ENCODE data around the gene ALK.
A peak's percentile ranks its signal among the peaks of the same experiment; 100 is the strongest.

The ALK gene

DNA sequence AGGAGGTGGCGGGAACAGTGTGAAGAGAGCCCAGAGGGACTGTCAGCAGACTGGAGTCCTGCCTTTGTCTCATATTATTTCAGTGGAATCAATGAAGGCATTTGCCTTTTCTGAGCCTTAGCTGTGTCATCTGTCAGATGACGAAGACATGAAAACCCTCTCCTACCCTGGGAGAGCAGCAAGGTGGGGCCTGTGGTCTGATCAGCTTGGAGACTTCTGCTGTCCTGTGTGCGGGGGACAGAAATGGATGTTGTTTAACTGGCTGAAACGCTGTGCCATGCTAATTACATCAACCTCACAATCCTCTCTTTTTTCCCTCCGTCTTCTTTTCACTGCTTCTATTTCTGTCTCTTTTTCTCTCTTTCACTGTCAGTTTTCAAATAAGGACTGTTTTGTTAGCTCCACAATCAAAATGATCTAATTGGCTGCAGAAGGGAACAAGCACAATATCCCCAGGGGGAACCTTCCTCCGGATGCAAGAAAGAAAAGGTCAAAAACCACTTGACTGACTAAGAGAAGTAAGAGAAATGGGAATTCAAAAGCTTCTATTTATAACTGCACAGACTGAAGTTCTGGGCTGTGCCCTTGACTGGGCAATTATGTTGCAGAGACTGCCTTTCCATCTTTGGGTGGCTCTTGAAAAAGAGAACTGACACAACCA, 466.1 kb downstream of the ALK start:
- H3K4me3 ChIP-seq (ENCODE audit: control insufficient read depth, low read depth, low read length) = no peak overlapping the region
- DNase-seq (ENCODE audit: low read depth) = peak; percentile 32
- TF ChIP-seq, protein P1, sequence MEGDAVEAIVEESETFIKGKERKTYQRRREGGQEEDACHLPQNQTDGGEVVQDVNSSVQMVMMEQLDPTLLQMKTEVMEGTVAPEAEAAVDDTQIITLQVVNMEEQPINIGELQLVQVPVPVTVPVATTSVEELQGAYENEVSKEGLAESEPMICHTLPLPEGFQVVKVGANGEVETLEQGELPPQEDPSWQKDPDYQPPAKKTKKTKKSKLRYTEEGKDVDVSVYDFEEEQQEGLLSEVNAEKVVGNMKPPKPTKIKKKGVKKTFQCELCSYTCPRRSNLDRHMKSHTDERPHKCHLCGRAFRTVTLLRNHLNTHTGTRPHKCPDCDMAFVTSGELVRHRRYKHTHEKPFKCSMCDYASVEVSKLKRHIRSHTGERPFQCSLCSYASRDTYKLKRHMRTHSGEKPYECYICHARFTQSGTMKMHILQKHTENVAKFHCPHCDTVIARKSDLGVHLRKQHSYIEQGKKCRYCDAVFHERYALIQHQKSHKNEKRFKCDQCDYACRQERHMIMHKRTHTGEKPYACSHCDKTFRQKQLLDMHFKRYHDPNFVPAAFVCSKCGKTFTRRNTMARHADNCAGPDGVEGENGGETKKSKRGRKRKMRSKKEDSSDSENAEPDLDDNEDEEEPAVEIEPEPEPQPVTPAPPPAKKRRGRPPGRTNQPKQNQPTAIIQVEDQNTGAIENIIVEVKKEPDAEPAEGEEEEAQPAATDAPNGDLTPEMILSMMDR (conservative IDR thresholded peaks at IDR 0.05; ENCODE audit: control insufficient read depth, insufficient read depth, low read depth, low read length) = no peak

DNA sequence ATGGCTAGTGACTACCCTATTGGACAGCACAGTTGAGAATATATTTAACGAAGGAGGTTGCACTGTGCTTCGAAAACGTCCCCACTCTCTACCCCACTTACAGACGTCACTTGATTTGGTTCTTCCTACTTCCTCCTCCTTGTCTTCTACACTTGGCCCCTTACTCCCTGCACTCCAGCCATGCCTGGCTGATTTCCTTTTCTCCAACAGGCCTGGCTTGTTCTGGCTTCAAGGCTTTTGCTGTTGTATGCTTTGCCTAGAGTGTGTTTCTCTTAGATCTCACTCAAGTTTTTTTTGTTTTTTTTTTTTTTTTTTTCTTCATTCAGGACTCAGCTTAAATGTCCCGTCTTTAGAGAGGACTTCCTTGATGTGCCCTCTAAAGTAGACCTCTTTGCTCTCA, 469.4 kb downstream of the ALK start:
- DNase-seq (ENCODE audit: low read depth) = no peak
- TF ChIP-seq, protein P1 (conservative IDR thresholded peaks at IDR 0.05; ENCODE audit: control insufficient read depth, insufficient read depth, low read depth, low read length) = no peak
- no peak overlapping the region for H3K4me3 ChIP-seq (ENCODE audit: control insufficient read depth, low read depth, low read length)

DNA sequence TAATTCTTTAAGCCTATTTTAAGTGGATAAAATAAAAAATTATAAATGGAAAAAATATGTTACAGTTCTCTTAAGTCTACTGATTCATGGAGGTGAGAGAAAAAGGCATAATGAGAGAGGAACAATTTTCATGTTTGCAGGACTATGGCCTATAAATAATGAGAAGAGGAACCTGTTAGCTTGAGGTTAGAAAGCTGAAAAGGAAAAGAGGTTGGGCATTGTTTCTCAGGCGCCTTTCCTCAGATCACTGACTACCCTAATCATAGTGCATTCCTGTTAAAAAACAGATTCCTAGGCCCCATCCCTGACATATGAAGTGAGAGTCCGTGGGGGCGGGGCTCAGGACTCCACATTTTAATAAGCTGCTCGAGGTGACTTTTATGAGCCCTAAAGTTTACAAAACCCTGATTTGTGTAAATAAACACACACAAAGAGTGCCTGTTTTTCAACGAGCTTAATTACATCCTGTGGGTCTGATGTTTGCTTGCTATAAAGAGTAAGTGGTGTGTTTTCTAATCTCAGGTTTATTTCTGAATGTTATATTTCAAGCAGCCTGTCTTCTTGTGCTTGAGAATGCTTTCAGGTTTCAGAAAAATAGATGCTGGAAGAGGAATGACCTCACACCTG, 470.7 kb downstream of the ALK start:
- DNase-seq (ENCODE audit: low read depth) = no peak
- H3K4me3 ChIP-seq (ENCODE audit: control insufficient read depth, low read depth, low read length) = no peak overlapping the region
- TF ChIP-seq, protein P1 (conservative IDR thresholded peaks at IDR 0.05; ENCODE audit: control insufficient read depth, insufficient read depth, low read depth, low read length) = no peak

DNA sequence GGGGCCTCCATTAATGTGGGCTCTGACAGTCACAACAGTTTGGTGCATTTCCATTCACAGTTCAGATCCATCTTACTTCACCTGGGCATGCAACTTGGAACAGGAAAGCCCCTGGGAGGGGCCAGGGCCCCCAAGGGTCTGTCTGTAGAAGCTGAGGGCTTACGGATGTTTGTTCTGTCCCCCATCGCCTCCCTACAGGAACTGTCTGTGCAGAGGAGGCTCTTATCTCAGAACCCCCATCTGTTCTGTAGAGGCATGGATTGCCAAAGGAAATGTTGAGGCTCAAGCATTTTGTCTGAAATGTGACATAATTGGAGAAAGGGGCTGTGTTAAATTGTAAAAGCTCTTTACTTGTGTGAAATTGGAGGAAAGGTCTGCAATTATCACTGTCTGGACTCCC, 471.9 kb downstream of the ALK start:
- TF ChIP-seq, protein P1 (conservative IDR thresholded peaks at IDR 0.05; ENCODE audit: control insufficient read depth, insufficient read depth, low read depth, low read length) = no peak
- DNase-seq (ENCODE audit: low read depth) = no peak
- no peak overlapping the region for H3K4me3 ChIP-seq (ENCODE audit: control insufficient read depth, low read depth, low read length)

DNA sequence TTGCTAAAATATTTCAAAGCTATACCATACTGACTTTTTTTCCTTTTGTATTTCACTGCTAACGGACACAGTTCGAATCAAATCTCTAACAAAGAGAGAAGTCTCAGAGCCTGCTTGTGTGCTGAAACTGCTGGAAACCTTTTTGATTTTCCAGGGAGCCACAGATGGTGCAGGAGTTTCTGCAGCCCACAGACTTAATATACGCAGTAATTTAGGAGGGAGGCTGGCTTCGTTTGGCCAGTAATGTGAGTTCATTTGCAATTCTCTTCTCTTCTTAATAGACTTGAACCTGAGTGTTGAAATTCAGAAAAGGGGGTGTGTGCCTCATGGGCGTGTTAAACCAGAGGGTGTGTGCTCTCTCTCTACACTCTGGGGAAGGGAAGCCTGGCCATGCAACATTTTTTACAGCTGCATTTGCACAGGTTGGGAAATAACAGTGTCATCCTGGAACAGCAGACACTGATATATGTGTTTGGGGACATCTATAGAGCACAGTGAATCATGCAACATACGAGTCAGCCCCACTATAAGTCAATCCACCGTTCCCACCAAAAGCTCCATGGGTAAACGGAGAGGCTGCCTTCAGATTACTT, 473.2 kb downstream of the ALK start:
- TF ChIP-seq, protein P1 (conservative IDR thresholded peaks at IDR 0.05; ENCODE audit: control insufficient read depth, insufficient read depth, low read depth, low read length) = no peak
- DNase-seq (ENCODE audit: low read depth) = no peak
- H3K4me3 ChIP-seq (ENCODE audit: control insufficient read depth, low read depth, low read length) = no peak overlapping the region

DNA sequence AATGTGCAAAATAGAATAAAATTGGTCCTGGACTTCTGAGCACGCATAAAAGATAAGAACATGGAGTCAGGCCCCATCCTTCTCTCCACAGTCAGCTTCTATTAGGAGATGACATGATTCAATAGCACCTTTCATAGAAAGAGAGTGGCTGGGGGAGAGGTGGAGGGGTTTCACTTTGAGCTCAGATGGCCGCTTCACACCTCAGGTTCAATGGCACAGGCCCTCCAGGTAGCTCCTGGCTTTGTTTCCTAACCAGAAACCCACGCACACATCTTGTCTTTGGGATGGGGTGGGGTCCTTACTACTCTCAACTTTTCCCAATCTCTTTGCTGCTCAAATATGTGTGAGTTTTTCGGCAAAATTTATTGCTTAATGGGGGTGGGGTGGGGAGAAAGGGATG, 473.9 kb downstream of the ALK start:
- DNase-seq (ENCODE audit: low read depth) = no peak
- TF ChIP-seq, protein P1 (conservative IDR thresholded peaks at IDR 0.05; ENCODE audit: control insufficient read depth, insufficient read depth, low read depth, low read length) = no peak
- no peak overlapping the region for H3K4me3 ChIP-seq (ENCODE audit: control insufficient read depth, low read depth, low read length)
